ENCODE results near the gene SLC5A2.
"Not testable (repeated sequence)": the region's sequence is repeated elsewhere in the genome, so short reads cannot be mapped to it uniquely, and the experiment has no call there.

Gene SLC5A2

GRCh38 chr16:31501226-31501965, 18.5 kb downstream of the SLC5A2 start:
- no peak for DNase-seq (ENCODE audit: low read depth in 1 of 2, low spot score in 1 of 2)
- no peak for TF ChIP-seq JUND (IDR thresholded peaks at IDR 0.05; ENCODE audit: low read depth)
- in situ Hi-C loops (cut with HindIII; ENCODE audit: low pct_unique_long_range_greater_than_20kb, low sequenced_read_pairs) = no loop called here

GRCh38 chr16:31501966-31502348, 19.0 kb downstream of the SLC5A2 start:
- no peak for TF ChIP-seq JUND (IDR thresholded peaks at IDR 0.05; ENCODE audit: low read depth)
- no peak for DNase-seq (ENCODE audit: low read depth in 1 of 2, low spot score in 1 of 2)
- in situ Hi-C loops (cut with HindIII; ENCODE audit: low pct_unique_long_range_greater_than_20kb, low sequenced_read_pairs) = no loop called here

DNA sequence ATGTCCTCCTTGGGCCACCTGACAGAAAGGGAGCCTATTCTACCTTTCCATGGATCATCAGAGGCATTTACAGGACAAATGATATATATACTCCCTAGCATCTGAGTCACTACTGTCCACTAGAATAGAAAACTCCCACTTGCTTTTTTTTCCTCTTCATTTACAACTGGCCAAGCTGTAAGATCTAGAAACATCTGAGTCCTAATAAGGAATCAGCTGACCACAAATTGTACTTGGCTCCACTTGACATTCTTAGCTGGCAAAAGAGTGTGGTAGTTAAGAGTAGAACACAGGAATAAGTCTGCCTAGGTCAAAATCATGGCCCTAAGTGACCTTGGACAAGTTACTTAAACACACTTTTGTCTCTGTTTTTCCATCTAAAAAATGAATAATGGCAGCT, 20.1 kb downstream of the SLC5A2 start:
- TF ChIP-seq JUND (IDR thresholded peaks at IDR 0.05; ENCODE audit: low read depth) = no peak
- in situ Hi-C loops (cut with HindIII; ENCODE audit: low pct_unique_long_range_greater_than_20kb, low sequenced_read_pairs) = no loop called here
- no peak for DNase-seq (ENCODE audit: low read depth in 1 of 2, low spot score in 1 of 2)

GRCh38 chr16:31503555-31503954, 20.6 kb downstream of the SLC5A2 start:
- in situ Hi-C loops (cut with HindIII; ENCODE audit: low pct_unique_long_range_greater_than_20kb, low sequenced_read_pairs) = not testable (repeated sequence)

DNA sequence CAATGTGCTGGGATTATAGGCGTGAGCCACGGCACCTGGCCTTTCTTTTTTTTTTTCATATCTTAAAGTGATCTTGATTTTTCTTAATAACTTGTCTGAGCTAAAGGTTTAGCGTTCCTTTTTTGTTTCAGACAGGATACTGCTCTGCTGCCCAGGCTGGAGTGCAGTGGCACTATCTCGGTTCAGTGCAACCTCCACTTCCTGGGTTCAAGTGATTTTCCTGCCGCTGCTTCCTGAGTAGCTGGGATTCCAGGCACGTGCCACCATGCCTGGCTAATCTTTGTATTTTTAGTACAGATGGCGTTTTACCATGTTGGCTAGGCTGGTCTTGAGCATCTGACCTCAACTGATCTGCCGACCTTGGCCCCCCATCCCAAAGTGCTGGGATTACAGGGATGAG, 21.2 kb downstream of the SLC5A2 start:
- TF ChIP-seq JUND (IDR thresholded peaks at IDR 0.05; ENCODE audit: low read depth) = no peak
- no peak for DNase-seq (ENCODE audit: low read depth in 1 of 2, low spot score in 1 of 2)
- in situ Hi-C loops (cut with HindIII; ENCODE audit: low pct_unique_long_range_greater_than_20kb, low sequenced_read_pairs) = no loop called here

More at GRCh38 chr16:31503555-31503954, 20.6 kb downstream of the SLC5A2 start:
- not testable (repeated sequence) for DNase-seq (ENCODE audit: low read depth in 1 of 2, low spot score in 1 of 2)

GRCh38 chr16:31505483-31505882, 22.6 kb downstream of the SLC5A2 start:
- no peak for TF ChIP-seq JUND (IDR thresholded peaks at IDR 0.05; ENCODE audit: low read depth)
- DNase-seq (ENCODE audit: low read depth in 1 of 2, low spot score in 1 of 2) = no peak
- in situ Hi-C loops (cut with HindIII; ENCODE audit: low pct_unique_long_range_greater_than_20kb, low sequenced_read_pairs) = no loop called here

DNA sequence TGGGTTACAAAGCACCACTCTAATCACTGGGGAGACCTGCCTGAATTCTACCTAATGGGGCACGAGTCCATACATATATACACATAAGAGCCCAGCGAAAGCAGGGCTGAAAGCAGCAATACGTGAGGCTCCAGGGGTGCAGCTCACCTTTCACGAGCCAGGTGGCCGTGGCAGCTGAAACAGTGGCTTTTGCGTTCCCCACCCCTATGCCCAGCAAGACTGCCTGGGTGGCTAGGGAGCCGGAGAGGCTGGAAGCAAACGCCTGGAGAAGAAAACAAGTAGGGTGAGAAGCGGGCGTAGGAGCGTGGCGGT, 24.6 kb downstream of the SLC5A2 start:
- in situ Hi-C loops (cut with HindIII; ENCODE audit: low pct_unique_long_range_greater_than_20kb, low sequenced_read_pairs) = no loop called here
- no peak for DNase-seq (ENCODE audit: low read depth in 1 of 2, low spot score in 1 of 2)
- TF ChIP-seq JUND (IDR thresholded peaks at IDR 0.05; ENCODE audit: low read depth) = no peak

GRCh38 chr16:31507929-31508705, 25.2 kb downstream of the SLC5A2 start, which contains the start of gene RUSF1:
TSS of gene RUSF1 (minus strand) at chr16:31508391. CDS start at chr16:31508373, 18 bp downstream.
- TF ChIP-seq JUND (IDR thresholded peaks at IDR 0.05; ENCODE audit: low read depth) = no peak
- DNase-seq (ENCODE audit: low read depth in 1 of 2, low spot score in 1 of 2) = peak; percentile 73 to 90
- in situ Hi-C loops (cut with HindIII; ENCODE audit: low pct_unique_long_range_greater_than_20kb, low sequenced_read_pairs) = no loop called here

GRCh38 chr16:31508706-31509195, 25.8 kb downstream of the SLC5A2 start:
- no peak for TF ChIP-seq JUND (IDR thresholded peaks at IDR 0.05; ENCODE audit: low read depth)
- DNase-seq (ENCODE audit: low read depth in 1 of 2, low spot score in 1 of 2) = peak in 1 of 2 experiments; percentile 18
- in situ Hi-C loops (cut with HindIII; ENCODE audit: low pct_unique_long_range_greater_than_20kb, low sequenced_read_pairs) = no loop called here

DNA sequence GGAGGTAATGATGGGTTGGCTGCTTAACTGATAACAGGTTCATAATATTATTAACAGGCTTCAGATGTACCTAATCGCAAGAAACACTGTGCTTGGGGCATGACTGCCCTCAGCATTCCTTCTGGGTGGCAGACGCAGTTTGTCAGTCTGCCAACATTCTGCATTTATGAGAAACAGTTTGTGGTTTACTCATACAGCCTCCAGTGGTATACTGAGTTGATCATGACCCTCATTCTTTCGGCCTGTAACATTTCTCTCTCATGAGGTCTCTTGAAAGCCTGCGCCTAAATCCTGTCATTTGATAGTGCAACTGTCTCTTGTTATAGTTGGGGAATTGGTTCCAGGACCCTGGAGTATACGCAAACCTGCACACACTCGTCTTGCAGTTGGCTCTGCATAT, 30.2 kb downstream of the SLC5A2 start:
- in situ Hi-C loops (cut with HindIII; ENCODE audit: low pct_unique_long_range_greater_than_20kb, low sequenced_read_pairs) = no loop called here
- no peak for TF ChIP-seq JUND (IDR thresholded peaks at IDR 0.05; ENCODE audit: low read depth)
- no peak for DNase-seq (ENCODE audit: low read depth in 1 of 2, low spot score in 1 of 2)

- in situ Hi-C loops (cut with HindIII; ENCODE audit: low pct_unique_long_range_greater_than_20kb, low sequenced_read_pairs) = no loop called here
- no peak for TF ChIP-seq JUND (IDR thresholded peaks at IDR 0.05; ENCODE audit: low read depth)
- no peak for DNase-seq (ENCODE audit: low read depth in 1 of 2, low spot score in 1 of 2)
Measured at GRCh38 chr16:31513884-31514283, 31.0 kb downstream of the SLC5A2 start.

DNA sequence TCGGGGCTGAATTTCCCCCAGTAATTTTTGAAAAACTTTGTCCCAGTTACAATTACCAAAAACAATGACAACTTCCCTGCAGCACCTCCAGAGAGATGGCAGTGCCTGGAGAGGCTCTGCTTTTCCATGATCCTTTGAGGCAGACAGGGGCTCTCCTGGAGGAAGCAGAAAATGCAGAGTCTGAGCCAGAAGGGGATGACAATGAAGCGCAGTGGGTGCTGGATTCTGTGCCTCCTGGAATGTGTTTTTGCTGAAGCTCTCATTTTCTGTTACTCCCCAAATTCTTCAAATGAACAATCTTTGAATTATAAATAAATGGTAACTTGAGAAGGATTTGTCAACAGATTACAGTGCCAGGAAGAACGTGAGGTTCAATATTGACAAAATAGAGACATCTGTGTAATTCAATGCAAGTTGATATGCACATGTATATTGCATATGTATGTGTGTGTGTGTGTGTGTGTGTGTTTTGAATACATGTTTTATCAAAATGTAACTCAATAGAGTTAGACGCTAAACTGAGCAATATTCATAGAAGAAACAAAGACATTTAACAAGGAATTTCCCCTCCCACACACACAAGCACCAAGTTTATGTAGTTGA, 35.0 kb downstream of the SLC5A2 start:
- TF ChIP-seq JUND (IDR thresholded peaks at IDR 0.05; ENCODE audit: low read depth) = no peak
- no peak for DNase-seq (ENCODE audit: low read depth in 1 of 2, low spot score in 1 of 2)
- in situ Hi-C loops (cut with HindIII; ENCODE audit: low pct_unique_long_range_greater_than_20kb, low sequenced_read_pairs) = no loop called here
